NOMO-1 treated with DMSO at 0.1 percent for 48 hours (cell line): ENCODE data around the gene GNA15.

Experiments
- DNase-seq: peaks from one replicate; lab custom pipeline; 2025; ENCODE audit not compliant: unreplicated experiment; lab: John Stamatoyannopoulos, UW

Gene GNA15

DNA sequence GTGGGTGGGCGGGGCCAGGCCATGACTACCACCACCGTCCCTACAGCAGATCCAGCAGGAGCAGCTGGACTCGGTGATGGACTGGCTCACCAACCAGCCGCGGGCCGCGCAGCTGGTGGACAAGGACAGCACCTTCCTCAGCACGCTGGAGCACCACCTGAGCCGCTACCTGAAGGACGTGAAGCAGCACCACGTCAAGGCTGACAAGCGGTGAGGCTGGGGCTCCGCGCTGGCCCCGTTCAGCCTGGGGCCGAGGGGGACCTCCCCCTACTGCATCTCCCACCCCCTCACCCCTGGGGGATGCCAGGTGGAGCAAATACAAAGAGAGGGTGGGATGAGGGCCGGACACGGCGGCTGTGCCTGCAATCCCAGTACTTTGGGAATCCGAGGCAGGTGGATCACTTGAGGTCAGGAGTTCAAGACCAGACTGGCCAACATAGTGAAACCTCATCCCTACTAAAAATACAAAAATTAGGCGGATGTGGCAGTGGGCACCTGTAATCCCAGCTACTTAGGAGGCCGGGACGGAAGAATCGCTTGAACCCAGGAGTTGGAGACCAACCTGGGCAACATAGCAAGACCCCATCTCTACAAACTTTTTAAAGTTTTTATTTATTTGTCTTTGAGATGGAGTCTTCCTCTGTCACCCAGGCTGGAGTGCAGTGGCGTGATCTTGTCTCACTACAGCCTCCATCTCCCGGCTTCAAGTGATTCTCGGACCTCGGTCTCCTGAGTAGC, 70.6 kb downstream of the GNA15 start:
- no peak for DNase-seq

DNA sequence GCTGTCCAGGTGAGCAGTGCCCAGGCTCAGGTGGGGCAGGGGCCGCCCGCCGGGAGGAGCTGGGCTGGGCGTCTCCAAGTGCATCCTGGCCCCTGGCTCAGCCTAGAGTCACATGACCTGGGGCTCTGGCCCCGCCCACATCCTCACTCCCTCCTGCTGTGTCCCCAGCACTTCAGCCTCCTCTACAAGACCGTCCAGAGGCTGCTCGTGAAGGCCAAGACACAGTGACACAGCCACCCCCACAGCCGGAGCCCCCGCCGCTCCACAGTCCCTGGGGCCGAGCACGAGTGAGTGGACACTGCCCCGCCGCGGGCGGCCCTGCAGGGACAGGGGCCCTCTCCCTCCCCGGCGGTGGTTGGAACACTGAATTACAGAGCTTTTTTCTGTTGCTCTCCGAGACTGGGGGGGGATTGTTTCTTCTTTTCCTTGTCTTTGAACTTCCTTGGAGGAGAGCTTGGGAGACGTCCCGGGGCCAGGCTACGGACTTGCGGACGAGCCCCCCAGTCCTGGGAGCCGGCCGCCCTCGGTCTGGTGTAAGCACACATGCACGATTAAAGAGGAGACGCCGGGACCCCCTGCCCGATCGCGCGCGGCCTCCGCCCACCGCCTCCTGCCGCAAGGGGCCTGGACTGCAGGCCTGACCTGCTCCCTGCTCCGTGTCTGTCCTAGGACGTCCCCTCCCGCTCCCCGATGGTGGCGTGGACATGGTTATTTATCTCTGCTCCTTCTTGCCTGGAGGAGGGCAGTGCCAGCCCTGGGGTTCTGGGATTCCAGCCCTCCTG, 71.8 kb downstream of the GNA15 start:
- no peak for DNase-seq

DNA sequence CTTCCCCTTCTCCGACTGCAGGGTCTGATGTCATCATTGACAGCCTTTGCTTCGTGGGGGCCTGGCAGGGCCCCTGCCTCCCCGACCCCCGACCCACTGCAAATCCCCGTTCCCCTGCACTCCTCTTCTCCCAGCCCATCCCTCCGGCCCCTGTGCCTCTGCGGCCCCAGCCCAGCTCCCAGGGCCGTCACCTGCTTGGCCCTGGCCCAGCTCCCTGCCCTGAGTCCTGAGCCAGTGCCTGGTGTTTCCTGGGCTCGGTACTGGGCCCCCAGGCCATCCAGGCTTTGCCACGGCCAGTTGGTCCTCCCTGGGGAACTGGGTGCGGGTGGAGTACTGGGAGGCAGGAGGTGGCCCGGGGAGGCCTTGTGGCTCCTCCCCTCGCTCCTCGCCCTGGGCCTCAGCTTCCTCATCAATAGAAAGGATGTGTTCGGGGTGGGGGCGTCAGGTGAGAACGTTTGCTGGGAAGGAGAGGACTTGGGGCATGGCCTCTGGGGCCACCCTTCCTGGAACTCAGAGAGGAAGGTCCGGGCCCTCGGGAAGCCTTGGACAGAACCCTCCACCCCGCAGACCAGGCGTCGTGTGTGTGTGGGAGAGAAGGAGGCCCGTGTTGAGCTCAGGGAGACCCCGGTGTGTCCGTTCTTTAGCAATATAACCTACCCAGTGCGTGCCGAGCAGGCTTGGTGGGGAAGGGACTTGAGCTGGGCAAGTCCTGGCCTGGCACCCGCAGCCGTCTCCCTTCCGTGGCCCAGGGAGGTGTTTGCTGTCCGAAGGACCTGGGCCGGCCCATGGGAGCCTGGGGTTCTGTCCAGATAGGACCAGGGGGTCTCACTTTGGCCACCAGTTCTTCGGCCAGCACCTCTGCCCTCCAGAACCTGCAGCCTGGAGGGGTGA, 72.7 kb downstream of the GNA15 start:
- DNase-seq, result no peak

DNA sequence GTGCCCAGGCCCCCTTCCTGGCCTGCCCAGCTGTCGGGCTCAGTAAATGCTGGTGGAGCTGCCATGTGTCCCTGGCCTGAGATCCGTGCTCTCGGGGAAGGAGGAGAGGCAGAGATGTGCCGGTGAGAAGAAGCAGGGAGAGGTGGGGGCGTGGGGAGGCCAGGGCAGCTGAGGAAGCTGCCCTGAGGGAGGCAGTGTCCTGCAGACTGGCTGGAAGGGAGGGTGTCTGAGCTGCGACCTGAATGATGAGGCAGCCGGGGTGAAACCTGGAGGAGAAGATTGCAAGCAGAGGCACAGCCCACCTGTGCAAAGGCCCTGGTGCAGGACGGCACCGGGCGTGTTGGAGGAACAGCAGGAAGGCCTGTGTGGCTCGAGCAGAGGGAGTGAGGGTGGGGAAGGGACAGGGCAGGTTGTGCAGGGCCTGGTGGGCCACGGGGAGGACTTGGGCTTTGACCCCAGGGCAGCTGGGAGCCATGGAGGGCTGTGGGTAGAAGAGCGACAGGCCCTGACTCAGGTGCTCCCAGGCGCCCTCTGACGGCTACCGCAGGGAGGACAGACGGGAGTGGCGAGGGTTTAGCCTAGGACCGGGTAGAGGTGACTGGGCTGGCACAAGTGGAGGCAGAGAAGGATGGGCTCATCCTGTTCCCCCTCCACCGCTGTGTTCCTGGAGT, 74.6 kb downstream of the GNA15 start:
- peak; percentile 35 for DNase-seq

- DNase-seq, result no peak
Measured at GRCh38 chr19:3211191-3211590, 75.4 kb downstream of the GNA15 start.

- no peak for DNase-seq
Measured at GRCh38 chr19:3213159-3213558, 77.3 kb downstream of the GNA15 start.
